Kidney (tissue), 14 donors: ENCODE data around the gene ZNF362. TPM values are rescaled to one million over a fixed set of nuclear protein-coding genes. Genes with fewer than 3 reads are reported as not detected.

Source experiments
- DNase-seq, 5 donors: peaks; one replicate each; pipeline ENCODE4 v3.0.0-alpha.2; 2013 to 2020
- FAIRE-seq: peaks from 2 replicates; lab custom pipeline; 2012; peaks lifted over from hg19 to GRCh38; lab: Jason Lieb, UNC
- H3K27ac ChIP-seq, 2 donors: one replicate each; pipeline ENCODE4 v1.7.0; 2013; ENCODE audit warnings: low read depth in 2 of 2, low read length in 2 of 2, inconsistent platforms in 1 of 2
- H3K27me3 ChIP-seq: one replicate; pipeline ENCODE4 v1.7.1; 2013; ENCODE audit warnings: low read length, inconsistent platforms; ENCODE audit not compliant: control insufficient read depth, insufficient read depth
- H3K36me3 ChIP-seq, 3 donors: one replicate each; pipeline versions ENCODE4 v1.7.0 to v1.7.1; 2013; ENCODE audit warnings: low read length in 3 of 3, control low read depth in 1 of 3, inconsistent platforms in 1 of 3; ENCODE audit not compliant: insufficient read depth in 3 of 3, control insufficient read depth in 2 of 3
- H3K4me1 ChIP-seq, 3 donors: one replicate each; pipeline versions ENCODE4 v1.7.0 to v1.7.1; 2013; ENCODE audit warnings: low read length in 3 of 3, inconsistent platforms in 1 of 3, low read depth in 1 of 3; ENCODE audit not compliant: control insufficient read depth in 2 of 3, insufficient read depth in 2 of 3
- H3K4me3 ChIP-seq, 3 donors: one replicate each; pipeline versions ENCODE4 v1.7.0 to v1.8.1; 2013; ENCODE audit warnings: low read length in 3 of 3, control low read depth in 1 of 3, inconsistent platforms in 1 of 3
- H3K9ac ChIP-seq, 3 donors: one replicate each; pipeline versions ENCODE4 v1.7.0 to v1.7.1; 2013; ENCODE audit warnings: low read length in 3 of 3, control low read depth in 1 of 3, inconsistent platforms in 1 of 3
- H3K9me3 ChIP-seq, 3 donors: one replicate each; pipeline versions ENCODE4 v1.7.0 to v1.7.1; 2013; ENCODE audit warnings: low read length in 3 of 3, control low read depth in 1 of 3, inconsistent platforms in 1 of 3; ENCODE audit not compliant: control insufficient read depth in 2 of 3, insufficient read depth in 1 of 3
- CTCF ChIP-seq: IDR thresholded peaks from 3 replicates; pipeline ENCODE4 v1.5.1; 2012; ENCODE audit warnings: mild to moderate bottlenecking, moderate library complexity, borderline replicate concordance; ENCODE audit not compliant: insufficient read depth; ENCODE audit errors: extremely low read depth
- intact Hi-C: fragments of 100-400 bp; cut with DNase I; formaldehyde crosslinking; loops from one replicate; pipeline ENCODE4 v1.11.1; 2022
- polyA plus RNA-seq: library from polyadenylated mRNA; stranded (reverse); fragments of 350-450 nt; fragmentation: Illumina TruSeq; extraction: RNeasy Lipid Tissue Mini Kit (QIAGEN cat#74804); gene quantifications from one replicate; pipeline ENCODE4 v1.2.3, GENCODE V29; 2014; ENCODE audit warnings: low read depth, low replicate concordance; ENCODE audit not compliant: insufficient read depth
- total RNA-seq: library from RNA; stranded (reverse); fragmentation: NEBNext Ultra II Directional; extraction: Animal tissue kit (Norgen Biotek cat#: 25700); gene quantifications from one replicate; pipeline ENCODE4 v1.2.1, GENCODE V29; 2021
- donor health status: control.
- donor health status: control.
- donor health status: control.
- donor health status: control.
- donor health status: control.
- donor health status: DM: yes; HTN: yes; CAD: no.
- donor health status: Normal renal cell carcinoma (clear cell type).

ZNF362 gene
- total and polyA plus RNA-seq, 2 donors from 2014 or later, result 17.4 to 36.9 TPM

- DNase-seq (no peak), FAIRE-seq (no peak)
- Histone ChIP-seq H3K4me1 (peaks cover 9 to 64% (median 63%) of the 10 kb centered on the region in 3 donors), H3K36me3 (peaks cover 12 to 36% (median 34%) of the 10 kb centered on the region in 3 donors), H3K27me3 (no peaks in the 10 kb centered on the region), H3K4me3 (peak overlapping the region in 1 of 3 donors; percentile 3), H3K27ac (peak overlapping the region in 1 of 2 donors; percentile 64), H3K9me3 (no peaks in the 10 kb centered on the region), H3K9ac (peak overlapping the region in 1 of 3 donors; percentile 0)
- TF ChIP-seq CTCF, result no peak
- intact Hi-C loops, result no loop called here
Observed at GRCh38 chr1:33335020-33335419, 78.7 kb downstream of the ZNF362 start.

- Histone ChIP-seq H3K9me3 (no peaks in the 10 kb centered on the region), H3K36me3 (peaks cover 7 to 27% (median 18%) of the 10 kb centered on the region in 3 donors), H3K9ac (no peak overlapping the region), H3K4me1 (peaks cover 9 to 79% (median 79%) of the 10 kb centered on the region in 3 donors), H3K27me3 (no peaks in the 10 kb centered on the region), H3K27ac (peak overlapping the region; percentile 58 to 71), H3K4me3 (no peak overlapping the region)
- intact Hi-C loops, result no loop called here
- no peak for FAIRE-seq
- DNase-seq, result no peak
- TF ChIP-seq CTCF, result no peak
Observed at GRCh38 chr1:33336580-33336979, 80.3 kb downstream of the ZNF362 start.

- Histone ChIP-seq H3K9ac (no peak overlapping the region), H3K9me3 (no peaks in the 10 kb centered on the region), H3K4me1 (peaks cover 11 to 83% (median 80%) of the 10 kb centered on the region in 3 donors), H3K27ac (peak overlapping the region; percentile 85 to 93), H3K4me3 (no peak overlapping the region), H3K27me3 (no peaks in the 10 kb centered on the region), H3K36me3 (peaks cover 4 to 18% (median 10%) of the 10 kb centered on the region in 3 donors)
- no peak for TF ChIP-seq CTCF
- DNase-seq (no peak), FAIRE-seq (no peak)
- intact Hi-C loops, result no loop called here
Observed at GRCh38 chr1:33337441-33337840, 81.1 kb downstream of the ZNF362 start.

- peaks cover 14 to 83% (median 82%) of the 10 kb centered on the region in 3 donors for H3K4me1 ChIP-seq
- no peak overlapping the region for H3K4me3 ChIP-seq
- intact Hi-C loops, result no loop called here
- FAIRE-seq (no peak), DNase-seq (no peak)
- peak overlapping the region; percentile 85 to 93 for H3K27ac ChIP-seq
- peak overlapping the region in 1 of 3 donors; percentile 51 for H3K9ac ChIP-seq
- no peak for TF ChIP-seq CTCF
- H3K36me3 ChIP-seq, result peaks cover 3 to 18% (median 4%) of the 10 kb centered on the region in 3 donors
- H3K9me3 ChIP-seq, result no peaks in the 10 kb centered on the region
- H3K27me3 ChIP-seq, result no peaks in the 10 kb centered on the region
Observed at GRCh38 chr1:33338048-33338439, 81.8 kb downstream of the ZNF362 start.
